ENCODE measurements around the gene WNK2.
"Not testable (repeated sequence)": the region's sequence is repeated elsewhere in the genome, so short reads cannot be mapped to it uniquely, and the experiment has no call there.

DNA sequence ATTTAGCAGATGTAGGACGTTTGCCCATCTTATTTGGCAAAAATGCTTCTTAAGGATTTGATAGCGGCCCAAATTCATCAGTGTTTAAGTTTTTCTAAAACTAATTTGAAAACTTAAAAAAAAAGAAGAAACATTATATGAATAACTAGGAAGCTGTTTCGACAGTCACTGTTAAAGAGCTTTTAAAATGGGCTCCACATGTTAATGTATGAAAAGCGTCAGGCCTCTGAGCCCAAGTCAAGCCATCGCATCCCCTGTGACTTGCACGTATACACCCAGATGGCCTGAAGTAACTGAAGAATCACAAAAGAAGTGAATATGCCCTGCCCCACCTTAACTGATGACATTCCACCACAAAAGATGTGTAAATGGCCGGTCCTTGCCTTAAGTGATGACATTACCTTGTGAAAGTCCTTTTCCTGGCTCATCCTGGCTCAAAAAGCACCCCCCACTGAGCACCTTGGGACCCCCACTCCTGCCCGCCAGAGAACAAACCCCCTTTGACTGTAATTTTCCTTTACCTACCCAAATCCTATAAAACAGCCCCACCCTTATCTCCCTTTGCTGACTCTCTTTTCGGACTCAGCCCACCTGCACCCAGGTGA, 163.5 kb downstream of the WNK2 start:
- TF ChIP-seq CTCF, POLR2A (IDR thresholded peaks at IDR 0.05): not testable (repeated sequence)

All from adrenal gland (tissue), 5 donors.